Neural cell (in vitro differentiated cells): ENCODE data around the gene SSX4.
"Not testable (repeated sequence)": the region's sequence is repeated elsewhere in the genome, so short reads cannot be mapped to it uniquely, and the experiment has no call there.

Experiments used
- CTCF ChIP-seq: fragments of 450-650 bp; IDR thresholded peaks from 2 replicates; pipeline ENCODE4 v1.5.1; 2014; ENCODE audit warnings: antibody characterized with exemption, mild to moderate bottlenecking, moderate library complexity; ENCODE audit not compliant: poor library complexity, severe bottlenecking
- EP300 ChIP-seq: fragments of 450-650 bp; conservative IDR thresholded peaks from 2 replicates; pipeline ENCODE4 v1.6.1; 2014; ENCODE audit warnings: antibody characterized with exemption, mild to moderate bottlenecking, moderate library complexity; ENCODE audit not compliant: poor library complexity, severe bottlenecking
- EZH2 ChIP-seq: fragments of 200-600, 300-800 bp; shearing (Covaris generic), sonication (generic); IDR thresholded peaks from 2 replicates; pipeline ENCODE4 v1.6.1; 2014; ENCODE audit warnings: antibody characterized with exemption, low read length, borderline replicate concordance, mild to moderate bottlenecking; ENCODE audit not compliant: insufficient read depth, poor library complexity, severe bottlenecking
- POLR2AphosphoS5 ChIP-seq: IDR thresholded peaks from 2 replicates; pipeline ENCODE4 v1.6.1; 2012
- REST ChIP-seq: IDR thresholded peaks from 2 replicates; pipeline ENCODE4 v1.6.1; 2012; ENCODE audit warnings: borderline replicate concordance
- SMC3 ChIP-seq: fragments of 450-650 bp; conservative IDR thresholded peaks from 2 replicates; pipeline ENCODE4 v1.6.1; 2014; ENCODE audit warnings: antibody characterized with exemption, mild to moderate bottlenecking, moderate library complexity; ENCODE audit not compliant: poor library complexity
- TAF1 ChIP-seq: IDR thresholded peaks from 2 replicates; pipeline ENCODE4 v1.6.1; 2012; ENCODE audit warnings: low read depth

- not testable (repeated sequence) for TF ChIP-seq CTCF, EP300, EZH2, REST, TAF1, SMC3, POLR2AphosphoS5
Measured at GRCh38 chrX:48359281-48359680, 24.1 kb upstream of the SSX4 start.
